NCI-H146 treated with DMSO at 0.1 percent for 48 hours (cell line): ENCODE data around the gene RBM33.

Source experiments
- DNase-seq: peaks from one replicate; lab custom pipeline; 2025; ENCODE audit not compliant: unreplicated experiment; lab: John Stamatoyannopoulos, UW

Gene RBM33

DNA sequence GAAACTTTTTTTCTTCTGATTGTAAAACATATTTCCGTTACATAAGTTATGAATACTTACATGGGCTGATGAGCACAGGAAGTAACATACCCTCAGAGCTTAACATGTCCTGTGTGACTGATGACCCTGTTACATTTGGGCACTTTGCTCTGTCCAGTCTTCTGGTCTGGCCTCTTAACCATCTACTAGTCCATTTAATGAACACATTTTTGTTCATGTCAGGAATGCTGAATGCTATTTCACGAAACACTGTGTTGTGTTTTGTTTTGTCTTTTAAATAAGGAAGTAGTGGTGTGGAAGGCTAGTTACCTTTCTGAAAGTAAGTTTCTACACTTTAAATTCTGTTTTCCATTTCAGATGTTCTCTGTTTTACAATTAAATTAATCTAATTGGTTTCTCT lies 77.7 kb downstream of the RBM33 start:
- DNase-seq, result no peak

DNA sequence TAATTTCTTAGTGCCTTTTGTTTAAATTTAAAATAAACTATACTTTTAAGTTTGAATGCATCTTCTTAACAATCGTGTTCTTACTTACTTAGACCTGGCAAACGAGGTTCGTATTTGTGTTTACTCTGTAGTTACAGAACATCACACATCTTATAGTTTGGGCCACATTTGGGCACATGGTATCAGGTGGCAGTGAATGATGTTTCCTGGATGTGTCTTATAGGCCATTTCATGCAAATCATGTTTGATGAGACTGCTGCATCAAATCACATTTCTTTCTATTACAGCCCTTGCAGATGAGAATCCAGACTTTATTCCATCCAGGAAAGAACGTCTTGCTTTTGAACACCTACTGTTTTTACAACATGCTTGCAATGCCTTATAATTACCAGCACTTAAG lies 78.5 kb downstream of the RBM33 start:
- no peak for DNase-seq

DNA sequence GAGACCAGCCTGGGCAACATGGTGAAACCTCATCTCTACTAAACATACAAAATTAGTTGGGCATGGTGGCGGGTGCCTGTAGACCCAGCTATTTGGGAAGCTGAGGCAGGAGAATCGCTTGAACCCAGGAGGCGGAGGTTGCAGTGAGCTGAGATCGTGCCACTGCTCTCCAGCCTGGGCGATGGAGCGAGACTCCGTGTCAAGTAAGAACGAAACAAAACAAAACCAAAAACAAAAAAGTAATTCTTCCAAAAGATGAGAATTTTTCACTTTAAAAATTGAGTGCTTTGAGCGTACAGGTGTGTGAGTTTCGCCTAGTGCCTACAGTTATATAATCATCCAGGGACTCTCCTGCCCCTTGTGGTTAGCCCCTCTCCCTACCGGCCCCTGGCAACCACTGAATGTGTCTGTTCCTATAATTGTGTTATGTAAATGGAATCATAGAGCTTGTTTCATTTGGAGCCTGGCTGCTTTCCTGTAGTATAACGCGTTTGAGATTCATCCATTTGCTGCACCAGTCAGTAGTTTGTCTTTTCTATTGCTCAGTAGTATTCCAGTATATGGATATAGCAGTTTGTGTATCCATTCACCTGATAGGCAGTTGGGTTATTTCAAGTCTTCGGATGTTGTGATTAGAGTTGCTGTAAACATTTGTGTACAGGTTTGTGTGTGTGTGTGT lies 80.0 kb downstream of the RBM33 start:
- DNase-seq, result no peak

DNA sequence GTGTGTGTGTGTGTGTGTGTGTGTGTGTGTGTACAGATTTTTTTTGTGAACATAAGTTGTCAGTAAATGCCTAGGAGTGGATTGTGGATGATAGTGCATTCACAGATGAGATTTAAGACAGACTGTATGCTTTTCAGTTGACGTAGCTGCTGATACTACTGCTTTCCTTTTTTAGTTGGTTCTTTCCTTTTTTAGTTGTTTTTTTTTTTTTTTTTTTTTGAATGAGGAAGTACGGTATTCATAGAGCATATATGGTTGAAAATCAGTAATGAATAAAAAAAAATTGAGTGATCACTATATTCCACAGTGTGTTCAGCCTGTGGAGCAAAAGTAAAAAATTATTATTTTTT lies 80.5 kb downstream of the RBM33 start:
- no peak for DNase-seq

DNA sequence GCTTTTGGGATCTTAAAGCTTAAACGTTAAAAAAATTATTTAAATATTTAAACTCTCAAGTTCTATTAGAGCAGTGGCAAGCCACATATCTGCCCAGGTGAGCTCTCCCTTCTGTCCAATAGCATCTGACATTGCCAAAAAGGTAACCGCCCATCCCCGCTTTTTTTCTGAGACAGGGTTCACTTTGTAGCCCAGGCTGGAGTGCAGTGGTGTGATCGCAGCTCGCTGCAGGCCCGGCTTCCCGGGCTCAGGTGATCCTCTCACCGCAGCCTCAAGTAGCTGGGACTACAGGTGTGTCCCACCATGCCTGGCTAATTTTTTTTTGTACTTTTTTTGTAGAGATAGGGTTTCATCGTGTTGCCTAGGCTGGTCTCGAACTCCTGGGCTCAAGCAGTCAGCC lies 83.2 kb downstream of the RBM33 start:
- no peak for DNase-seq

DNA sequence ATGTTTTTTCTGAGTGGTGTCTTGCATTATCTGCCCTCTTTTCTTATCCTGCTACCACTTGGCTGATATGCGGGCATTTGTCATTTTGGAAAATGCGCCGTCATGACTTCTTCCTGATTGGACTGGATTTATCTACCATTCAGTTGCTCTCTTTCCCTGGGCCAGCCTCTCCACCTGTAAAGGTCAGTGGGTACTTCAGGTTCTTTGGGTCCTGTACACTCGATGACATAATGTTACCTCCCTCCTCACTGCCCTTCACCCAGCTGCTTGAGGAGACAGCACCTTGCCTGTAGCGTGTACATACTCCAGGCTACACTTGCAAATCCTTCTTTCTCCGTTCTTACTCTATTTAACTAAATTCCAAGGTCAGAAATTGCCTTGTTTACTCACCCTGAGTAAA lies 83.7 kb downstream of the RBM33 start:
- no peak for DNase-seq

DNA sequence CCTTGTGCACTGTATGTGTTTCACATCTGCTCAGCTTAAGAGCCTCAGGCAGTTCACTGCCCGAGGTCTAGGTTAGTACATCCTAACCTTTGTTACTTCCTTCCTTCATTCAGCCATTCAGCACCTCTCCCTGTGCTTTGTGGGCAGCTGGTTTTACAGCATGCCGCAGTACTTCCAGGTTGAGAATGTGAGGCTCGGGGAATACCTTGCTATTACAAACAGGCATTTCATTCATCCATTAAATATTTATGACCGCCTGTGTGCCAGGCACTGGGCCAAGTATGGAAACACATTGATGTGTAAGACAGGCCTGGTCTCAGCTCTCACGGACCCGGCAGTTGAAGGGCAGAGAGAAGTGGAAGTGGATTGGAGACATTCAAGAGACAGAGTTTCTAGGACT lies 85.4 kb downstream of the RBM33 start:
- DNase-seq, result no peak

DNA sequence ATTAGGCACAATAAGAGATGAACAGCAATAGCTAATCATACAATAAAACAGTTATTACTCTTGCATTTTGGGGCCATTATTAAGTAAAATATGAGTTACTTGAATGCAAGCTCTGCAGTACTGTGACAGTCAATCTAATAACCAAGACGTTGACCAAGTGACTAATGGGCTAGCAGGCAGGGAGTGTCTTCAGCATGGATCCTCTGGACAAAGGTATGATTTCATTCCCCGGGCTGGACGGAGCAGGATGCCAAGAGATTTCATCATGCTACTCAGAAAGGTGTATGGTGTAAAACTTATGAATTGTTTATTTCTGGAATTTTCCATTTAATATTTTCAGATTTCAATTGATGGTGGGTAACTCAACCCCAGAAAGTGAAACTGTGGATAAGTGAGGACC lies 86.9 kb downstream of the RBM33 start:
- no peak for DNase-seq

DNA sequence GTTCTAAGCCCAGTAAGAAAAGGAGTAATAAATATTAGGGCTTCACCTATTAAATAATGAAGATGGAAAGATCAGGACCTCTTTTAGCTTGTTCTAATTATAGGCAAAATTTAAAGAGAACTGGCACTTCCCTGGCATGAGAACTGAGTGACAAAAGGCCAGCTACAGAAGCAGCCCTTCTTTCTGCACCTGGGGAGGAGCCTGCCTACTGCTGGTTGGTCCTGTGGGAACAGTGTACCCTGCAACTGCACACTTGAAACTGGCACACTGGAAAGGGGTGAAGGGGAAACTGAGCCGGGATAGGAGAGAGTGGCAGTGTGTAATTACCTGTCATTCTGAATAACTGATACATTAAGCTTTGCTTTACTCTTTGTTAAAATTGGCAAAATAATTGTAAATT lies 87.4 kb downstream of the RBM33 start:
- DNase-seq, result no peak

DNA sequence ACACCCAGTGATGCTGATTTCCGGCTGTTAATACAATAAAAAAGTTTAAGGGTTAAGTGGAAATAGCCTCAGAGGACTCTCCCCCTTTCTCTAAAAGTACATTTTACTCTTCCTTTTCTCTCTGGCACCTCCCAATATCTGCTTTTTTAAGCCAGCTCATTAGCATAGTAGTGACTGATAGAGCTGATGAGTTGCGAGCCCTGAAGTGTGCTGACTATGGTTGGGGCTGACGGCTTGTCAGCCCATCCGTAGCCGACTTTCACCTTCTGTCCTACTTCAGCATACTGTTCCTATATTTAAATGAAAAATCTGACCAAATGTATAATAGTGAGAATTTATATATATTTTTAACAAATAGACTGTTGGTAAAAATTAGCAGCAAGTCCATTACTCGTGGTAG lies 87.8 kb downstream of the RBM33 start:
- no peak for DNase-seq

DNA sequence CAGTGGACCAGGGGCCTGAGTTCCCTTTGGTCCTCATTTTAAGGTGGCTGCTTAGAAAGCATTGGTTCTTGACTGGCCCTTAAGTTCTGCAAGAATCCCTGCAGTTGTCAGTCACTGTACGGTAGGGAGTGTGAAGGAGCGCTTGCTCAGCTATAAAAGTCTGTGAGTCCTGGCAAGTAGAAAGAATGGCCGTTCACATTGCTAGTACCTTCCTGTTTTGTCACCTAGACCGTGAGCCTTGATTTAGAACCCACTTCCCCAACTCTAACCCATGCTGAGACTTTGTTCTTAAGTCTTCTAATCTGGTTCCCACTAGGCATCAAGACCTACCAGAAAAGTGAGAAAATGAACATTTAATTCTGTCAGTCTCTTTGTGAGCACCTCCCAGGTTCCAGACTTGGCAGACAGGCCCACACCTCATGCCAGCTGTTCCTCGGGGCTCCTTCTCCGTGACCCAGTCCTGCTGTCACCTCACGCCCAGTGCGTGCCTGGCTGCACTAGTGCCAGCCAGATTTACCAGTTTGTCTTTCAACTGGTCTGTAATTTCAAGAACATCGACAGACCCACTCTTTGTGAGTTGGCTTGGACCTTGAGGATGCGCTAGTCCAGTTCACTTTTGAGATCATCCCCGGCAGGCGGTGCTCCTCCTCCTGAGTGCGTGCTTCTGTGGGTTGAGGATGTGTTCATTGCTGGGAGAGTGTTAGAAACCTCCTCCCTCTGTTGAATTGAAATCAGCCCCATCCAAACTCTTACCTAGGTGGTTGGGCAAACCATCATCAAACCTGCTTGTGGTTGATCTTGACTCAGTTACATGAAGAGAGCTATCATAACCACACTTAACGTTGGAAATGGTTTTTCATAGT lies 89.4 kb downstream of the RBM33 start:
- DNase-seq, result no peak

DNA sequence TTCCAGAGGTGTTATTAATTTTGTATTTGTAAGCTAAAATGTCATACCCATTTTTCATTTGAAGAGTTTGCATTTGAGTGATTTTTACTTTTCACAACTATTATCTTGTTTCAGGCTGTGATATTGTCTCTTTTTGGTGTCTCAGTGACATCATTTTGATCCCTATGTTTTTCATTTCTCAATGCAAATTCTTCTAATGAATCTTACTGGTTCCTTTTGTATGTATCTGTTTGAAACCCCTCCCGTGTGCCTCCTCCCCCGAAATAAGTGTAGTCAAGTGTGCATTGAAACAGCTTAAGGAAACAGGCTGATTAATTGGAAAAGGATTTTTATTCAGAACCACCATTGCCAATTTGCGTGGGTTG lies 90.0 kb downstream of the RBM33 start:
- DNase-seq, result no peak

DNA sequence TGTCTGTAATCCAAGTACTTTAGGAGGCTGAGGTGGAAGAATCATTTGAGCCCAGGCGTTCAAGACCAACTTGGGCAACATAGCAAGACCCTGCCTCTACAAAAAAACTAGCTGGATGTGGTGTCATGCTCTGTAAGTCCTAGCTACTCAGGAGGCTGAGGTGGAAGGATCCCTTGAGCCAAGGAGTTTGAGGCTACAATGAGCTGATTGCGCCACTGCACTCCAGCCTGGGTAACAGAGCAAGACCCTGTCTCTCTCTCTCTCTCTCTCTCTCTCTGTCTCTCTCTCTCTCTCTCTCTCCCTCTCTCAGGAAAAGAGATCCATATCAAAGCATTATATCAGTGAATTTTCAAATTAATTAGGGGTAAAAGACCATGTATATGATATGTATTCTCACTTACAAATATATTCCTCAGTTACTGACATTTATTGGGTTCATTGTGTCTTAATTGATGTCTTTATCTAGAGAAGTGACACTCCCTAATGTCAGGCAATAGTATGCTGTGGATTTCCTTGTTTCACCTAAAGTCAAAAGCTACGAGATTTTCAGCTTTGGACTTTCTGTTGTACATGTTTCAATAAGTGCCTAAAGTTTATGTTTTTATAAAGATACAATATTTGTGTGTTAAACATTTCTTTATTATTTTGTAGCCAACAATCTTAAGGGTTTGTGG lies 91.1 kb downstream of the RBM33 start:
- no peak for DNase-seq

DNA sequence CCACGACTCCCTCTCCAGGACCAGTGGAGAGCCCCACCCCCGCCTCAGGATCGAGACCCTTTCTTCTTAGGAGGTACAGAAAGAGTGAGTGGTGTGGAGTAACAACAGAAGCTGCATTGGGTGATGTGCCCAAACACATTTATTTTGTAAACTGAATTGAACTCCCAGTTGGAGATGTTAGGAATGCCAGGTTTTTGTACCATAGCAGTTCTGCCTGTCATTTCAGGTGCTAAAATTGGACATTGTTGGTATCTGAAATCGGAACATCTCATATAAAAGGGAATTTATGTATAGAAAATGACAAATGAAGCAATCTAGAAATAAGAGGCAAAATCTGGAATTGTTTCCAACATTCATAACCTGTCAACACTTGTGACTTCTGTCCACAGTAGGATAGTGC lies 93.1 kb downstream of the RBM33 start:
- no peak for DNase-seq

DNA sequence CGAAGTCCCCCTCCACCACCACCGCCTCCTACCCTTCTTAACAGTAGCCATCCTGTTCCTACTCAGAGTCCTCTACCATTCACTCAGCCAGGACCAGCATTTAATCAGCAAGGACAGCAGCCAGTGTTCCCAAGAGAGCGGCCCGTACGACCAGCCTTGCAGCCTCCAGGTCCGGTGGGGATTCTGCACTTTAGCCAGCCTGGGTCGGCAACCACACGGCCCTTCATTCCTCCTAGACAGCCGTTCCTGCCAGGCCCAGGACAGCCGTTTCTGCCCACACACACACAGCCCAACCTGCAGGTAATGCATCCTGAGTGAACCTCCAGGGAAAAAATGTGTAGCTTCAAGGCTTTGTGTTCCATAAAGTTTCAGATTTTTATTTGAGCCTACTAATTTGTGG lies 93.6 kb downstream of the RBM33 start:
- no peak for DNase-seq

DNA sequence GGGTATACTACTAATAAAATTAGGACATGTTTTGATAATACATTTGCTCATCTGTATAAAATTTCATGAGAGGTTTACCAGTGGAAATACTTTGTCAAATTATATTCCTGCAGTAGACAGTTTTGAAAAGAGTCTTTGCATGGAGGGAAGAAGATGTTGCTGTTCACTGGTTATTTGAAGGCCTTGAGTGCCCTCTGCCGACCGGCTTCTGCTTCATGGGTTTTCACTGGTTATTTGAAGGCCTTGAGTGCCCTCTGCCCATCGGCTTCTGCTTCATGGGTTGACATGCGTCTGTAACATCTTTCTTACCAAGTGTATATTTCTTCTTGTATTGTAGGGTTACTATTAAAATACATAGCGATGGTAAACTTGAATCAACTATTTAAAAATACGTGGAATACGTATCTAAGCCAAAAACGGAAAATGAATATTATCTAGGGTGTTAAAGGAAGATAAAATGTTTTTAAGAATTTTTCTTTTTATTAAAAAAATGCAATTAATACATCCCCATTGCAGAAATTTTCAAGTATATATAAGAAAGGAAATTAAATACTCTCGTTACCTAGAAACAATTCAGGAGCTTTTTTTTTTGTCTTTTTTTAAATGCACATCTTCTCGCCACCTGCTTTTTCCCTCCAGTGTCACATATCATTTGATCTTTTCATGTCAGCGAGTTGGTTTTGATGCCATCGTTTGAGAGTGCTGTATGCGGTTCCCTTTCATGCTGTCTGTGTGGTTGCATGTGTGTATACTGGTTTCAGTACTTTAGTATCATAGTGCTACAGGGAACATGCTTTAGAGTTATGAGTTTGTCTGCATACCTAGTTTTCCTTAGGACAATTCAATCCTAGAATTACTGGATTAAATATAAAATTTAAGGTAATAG lies 94.4 kb downstream of the RBM33 start:
- DNase-seq, result no peak

DNA sequence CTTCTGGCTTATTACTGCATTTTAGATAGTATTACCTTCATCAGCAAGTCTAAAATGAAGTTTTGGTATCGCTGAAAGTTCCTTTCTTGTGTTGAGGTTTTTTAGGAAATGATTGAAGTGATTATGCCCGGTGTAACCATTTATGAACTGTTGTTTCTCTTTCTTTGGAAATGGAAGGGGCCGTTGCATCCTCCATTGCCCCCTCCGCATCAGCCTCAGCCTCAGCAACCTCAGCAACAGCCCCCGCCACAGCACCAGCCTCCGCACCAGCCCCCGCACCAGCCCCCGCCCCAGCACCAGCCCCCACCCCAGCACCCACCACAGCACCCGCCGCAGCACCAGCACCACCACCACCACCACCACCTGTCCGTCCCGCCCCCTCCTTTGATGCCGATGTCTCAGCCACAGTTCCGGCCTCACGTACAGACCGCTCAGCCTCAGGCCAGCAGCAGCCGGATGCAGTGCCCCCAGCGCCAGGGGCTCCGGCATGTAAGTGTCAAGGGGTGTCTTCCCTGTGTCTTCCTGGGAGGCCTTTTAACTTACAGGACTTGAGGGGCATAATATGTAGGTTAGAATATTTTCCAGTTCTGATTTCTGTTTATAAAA lies 95.2 kb downstream of the RBM33 start:
- DNase-seq, result no peak

DNA sequence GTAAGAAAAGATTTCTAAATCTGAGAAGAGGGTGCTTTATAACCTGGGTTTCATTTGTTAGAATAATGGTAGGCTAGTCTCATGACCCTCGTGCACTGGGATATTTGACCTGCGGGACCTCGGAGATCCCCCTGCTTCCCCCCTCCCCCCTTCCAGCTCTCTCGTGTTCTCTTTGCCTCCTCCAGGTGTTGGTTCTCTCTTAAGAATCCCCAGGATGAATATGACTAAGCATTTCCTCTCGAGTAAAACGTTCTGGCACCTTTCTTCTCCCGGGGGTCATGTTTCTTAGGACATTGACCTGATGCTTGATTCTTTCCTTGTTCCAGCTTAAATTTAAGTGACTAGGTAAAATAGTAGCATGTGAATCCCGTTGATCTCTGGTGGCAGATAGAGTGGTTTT lies 96.6 kb downstream of the RBM33 start:
- DNase-seq, result no peak

DNA sequence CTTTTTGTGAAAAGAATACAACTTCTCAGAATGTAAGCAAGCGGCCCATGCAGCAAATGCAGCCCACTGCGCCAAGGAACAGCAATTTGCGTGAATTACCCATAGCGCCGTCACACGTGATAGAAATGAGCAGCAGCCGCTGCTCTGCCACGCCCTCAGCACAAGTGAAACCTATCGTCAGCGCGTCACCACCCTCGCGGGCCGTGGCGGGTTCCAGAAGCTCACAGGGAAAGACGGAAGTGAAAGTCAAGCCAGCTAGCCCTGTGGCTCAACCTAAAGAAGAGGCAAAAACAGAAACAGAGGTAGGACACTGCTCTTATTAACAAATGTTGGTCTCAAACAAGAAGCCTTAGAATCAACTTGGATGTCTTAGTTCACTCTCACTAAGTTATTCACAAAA lies 97.3 kb downstream of the RBM33 start:
- no peak for DNase-seq

DNA sequence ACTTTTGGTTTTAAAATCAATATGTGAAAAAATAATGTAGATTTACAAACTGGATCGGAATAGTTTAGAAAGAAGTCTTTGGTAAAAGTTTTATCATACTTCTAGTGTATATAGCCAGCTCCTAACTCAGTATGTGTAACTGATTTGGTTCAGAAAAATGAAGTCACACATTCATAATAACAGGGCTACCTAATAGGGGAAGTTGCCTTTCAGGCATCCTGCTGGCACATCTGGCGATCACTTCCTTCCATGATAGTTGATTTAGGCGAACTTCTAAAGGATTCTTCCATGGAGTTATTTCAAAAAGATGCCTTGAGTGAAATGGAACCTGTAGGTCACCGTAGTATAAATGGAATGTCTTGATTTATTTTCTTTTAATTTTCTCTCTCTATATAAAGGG lies 98.7 kb downstream of the RBM33 start:
- DNase-seq, result no peak
